ENCODE measurements around the gene C2orf68.
"Not testable (repeated sequence)": the region's sequence is repeated elsewhere in the genome, so short reads cannot be mapped to it uniquely, and the experiment has no call there.

Gene C2orf68

GRCh38 chr2:85611705-85612587, at the start of gene C2orf68:
C2orf68 (minus strand) TSS chr2:85612066; CDS start chr2:85611984, 82 bp downstream.
- DNase-seq, result peak; percentile 97

GRCh38 chr2:85661139-85661858, 49.4 kb upstream of the C2orf68 start:
- DNase-seq, result peak; percentile 24

GRCh38 chr2:85660725-85661124, 48.9 kb upstream of the C2orf68 start:
- DNase-seq, result no peak

- not testable (repeated sequence) for DNase-seq
Observed at GRCh38 chr2:85660301-85660700, 48.4 kb upstream of the C2orf68 start.

- DNase-seq, result no peak
Observed at GRCh38 chr2:85659324-85659981, 47.6 kb upstream of the C2orf68 start.

GRCh38 chr2:85657399-85657798, 45.5 kb upstream of the C2orf68 start:
- not testable (repeated sequence) for DNase-seq

- no peak for DNase-seq
Observed at GRCh38 chr2:85656468-85656867, 44.6 kb upstream of the C2orf68 start.

GRCh38 chr2:85655961-85656417, 44.1 kb upstream of the C2orf68 start:
- no peak for DNase-seq

- DNase-seq, result peak; percentile 39
Observed at GRCh38 chr2:85653996-85654395, 42.1 kb upstream of the C2orf68 start.

GRCh38 chr2:85652056-85652455, 40.2 kb upstream of the C2orf68 start:
- DNase-seq, result no peak

GRCh38 chr2:85651097-85651496, 39.2 kb upstream of the C2orf68 start:
- no peak for DNase-seq

GRCh38 chr2:85650456-85650855, 38.6 kb upstream of the C2orf68 start:
- no peak for DNase-seq

GRCh38 chr2:85649201-85650190, 37.6 kb upstream of the C2orf68 start:
- DNase-seq, result no peak

- DNase-seq, result peak; percentile 79
Observed at GRCh38 chr2:85648619-85649018, 36.8 kb upstream of the C2orf68 start.

GRCh38 chr2:85647823-85648526, 36.1 kb upstream of the C2orf68 start:
- DNase-seq, result no peak

- peak; percentile 61 for DNase-seq
Observed at GRCh38 chr2:85646166-85646565, 34.3 kb upstream of the C2orf68 start.

- no peak for DNase-seq
Observed at GRCh38 chr2:85644909-85645308, 33.0 kb upstream of the C2orf68 start.

GRCh38 chr2:85642725-85643124, 30.9 kb upstream of the C2orf68 start:
- DNase-seq, result no peak

GRCh38 chr2:85635636-85636035, 23.8 kb upstream of the C2orf68 start:
- DNase-seq, result no peak

GRCh38 chr2:85635011-85635410, 23.1 kb upstream of the C2orf68 start:
- no peak for DNase-seq

GRCh38 chr2:85631316-85631715, 19.4 kb upstream of the C2orf68 start:
- DNase-seq, result no peak

All from hematopoietic multipotent progenitor cell treated with erythropoietin and hydrocortisone succinate and interleukin-3 and kit ligand, for 4 days (in vitro differentiated cells).